Stomach (tissue), 4 donors: ENCODE data around the gene ZIK1.

Experiments used
- EP300 ChIP-seq: sonication (generic); formaldehyde crosslinking; IDR thresholded peaks from one replicate; pipeline ENCODE4 v1.6.1; 2017; ENCODE audit warnings: antibody characterized with exemption
- TF ChIP-seq, protein P1 (sequence below), 7 experiments: fragments of 450-650 bp in 4 of 7; fragments of 200-600 bp in 3 of 7; sonication (generic) in 3 of 7; IDR thresholded peaks; one replicate each; pipeline ENCODE4 v1.5.1; 2016 to 2019; ENCODE audit warnings: antibody characterized with exemption in 7 of 7, control low read depth in 2 of 7, mild to moderate bottlenecking in 1 of 7

DNA sequence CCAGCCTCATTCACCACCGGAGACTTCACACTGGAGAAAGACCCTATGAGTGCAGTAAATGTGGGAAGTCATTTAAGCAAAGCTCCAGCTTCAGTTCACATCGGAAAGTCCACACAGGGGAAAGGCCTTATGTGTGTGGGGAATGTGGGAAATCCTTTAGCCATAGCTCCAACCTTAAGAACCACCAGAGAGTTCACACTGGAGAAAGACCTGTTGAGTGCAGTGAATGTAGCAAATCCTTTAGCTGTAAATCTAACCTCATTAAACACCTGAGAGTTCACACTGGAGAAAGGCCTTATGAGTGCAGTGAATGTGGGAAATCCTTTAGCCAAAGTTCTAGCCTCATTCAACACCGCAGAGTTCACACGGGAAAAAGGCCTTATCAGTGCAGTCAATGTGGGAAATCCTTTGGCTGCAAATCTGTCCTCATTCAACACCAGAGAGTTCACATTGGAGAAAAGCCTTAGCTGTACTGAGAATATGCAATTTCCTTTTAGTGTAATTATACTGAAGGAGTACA is 57.8 kb downstream of the ZIK1 start:
- TF ChIP-seq EP300 = no peak
- TF ChIP-seq, protein P1, sequence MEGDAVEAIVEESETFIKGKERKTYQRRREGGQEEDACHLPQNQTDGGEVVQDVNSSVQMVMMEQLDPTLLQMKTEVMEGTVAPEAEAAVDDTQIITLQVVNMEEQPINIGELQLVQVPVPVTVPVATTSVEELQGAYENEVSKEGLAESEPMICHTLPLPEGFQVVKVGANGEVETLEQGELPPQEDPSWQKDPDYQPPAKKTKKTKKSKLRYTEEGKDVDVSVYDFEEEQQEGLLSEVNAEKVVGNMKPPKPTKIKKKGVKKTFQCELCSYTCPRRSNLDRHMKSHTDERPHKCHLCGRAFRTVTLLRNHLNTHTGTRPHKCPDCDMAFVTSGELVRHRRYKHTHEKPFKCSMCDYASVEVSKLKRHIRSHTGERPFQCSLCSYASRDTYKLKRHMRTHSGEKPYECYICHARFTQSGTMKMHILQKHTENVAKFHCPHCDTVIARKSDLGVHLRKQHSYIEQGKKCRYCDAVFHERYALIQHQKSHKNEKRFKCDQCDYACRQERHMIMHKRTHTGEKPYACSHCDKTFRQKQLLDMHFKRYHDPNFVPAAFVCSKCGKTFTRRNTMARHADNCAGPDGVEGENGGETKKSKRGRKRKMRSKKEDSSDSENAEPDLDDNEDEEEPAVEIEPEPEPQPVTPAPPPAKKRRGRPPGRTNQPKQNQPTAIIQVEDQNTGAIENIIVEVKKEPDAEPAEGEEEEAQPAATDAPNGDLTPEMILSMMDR (IDR thresholded peaks at IDR 0.05) = no peak
